CD4-positive, alpha-beta T cell treated with Interferon gamma for 1 hour (primary cell): ENCODE measurements around the gene USP3.
"Not testable (repeated sequence)": the region's sequence is repeated elsewhere in the genome, so short reads cannot be mapped to it uniquely, and the experiment has no call there.

ENCODE experiments used
- DNase-seq: peaks from one replicate; pipeline ENCODE4 v3.0.0-alpha.2; 2020

Gene USP3

DNA sequence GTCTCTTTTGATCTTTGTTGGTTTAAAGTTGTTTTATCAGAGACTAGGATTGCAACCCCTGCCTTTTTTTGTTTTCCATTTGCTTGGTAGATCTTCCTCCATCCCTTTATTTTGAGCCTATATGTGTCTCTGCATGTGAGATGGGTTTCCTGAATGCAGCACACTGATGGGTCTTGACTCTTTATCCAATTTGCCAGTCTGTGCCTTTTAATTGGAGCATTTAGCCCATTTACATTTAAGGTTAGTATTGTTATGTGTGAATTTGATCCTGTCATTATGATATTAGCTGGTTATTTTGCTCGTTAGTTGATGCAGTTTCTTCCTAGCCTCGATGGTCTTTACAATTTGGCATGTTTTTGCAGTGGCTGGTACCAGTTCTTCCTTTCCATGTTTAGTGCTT, 116.4 kb downstream of the USP3 start:
- not testable (repeated sequence) for DNase-seq

DNA sequence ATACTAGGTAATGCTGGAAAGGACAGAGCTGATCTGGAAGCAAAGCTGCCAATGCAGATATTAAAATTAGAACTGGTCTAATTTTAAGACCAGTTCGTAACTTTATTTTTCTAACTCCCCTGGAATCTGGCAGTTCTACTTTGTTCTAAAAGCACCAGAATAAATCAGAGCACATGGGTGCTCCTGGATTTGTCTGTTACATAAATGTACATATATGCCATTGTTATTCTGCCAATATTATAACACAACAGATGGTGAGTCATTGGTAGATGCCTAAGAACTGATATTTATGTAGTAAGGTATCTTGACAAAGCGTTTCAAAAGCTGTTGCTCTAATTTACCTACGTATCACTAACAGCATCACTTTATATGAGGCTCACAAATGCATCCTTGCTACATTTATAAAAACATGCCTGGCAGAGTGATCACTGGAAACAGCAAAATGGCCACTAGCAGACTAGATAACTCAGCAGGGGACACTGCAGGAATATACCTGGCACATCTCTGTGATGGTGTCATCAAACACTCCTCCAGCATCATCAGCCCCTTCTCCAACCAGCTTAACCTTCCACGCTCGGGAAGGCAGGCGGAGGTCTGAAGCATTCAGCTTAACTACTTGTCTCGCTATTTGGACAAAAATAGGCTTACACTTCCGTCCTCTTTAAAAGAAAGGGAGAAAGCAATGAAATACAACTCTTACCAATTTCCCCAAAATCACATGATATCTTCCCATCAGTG, 119.0 kb downstream of the USP3 start:
- DNase-seq: no peak

DNA sequence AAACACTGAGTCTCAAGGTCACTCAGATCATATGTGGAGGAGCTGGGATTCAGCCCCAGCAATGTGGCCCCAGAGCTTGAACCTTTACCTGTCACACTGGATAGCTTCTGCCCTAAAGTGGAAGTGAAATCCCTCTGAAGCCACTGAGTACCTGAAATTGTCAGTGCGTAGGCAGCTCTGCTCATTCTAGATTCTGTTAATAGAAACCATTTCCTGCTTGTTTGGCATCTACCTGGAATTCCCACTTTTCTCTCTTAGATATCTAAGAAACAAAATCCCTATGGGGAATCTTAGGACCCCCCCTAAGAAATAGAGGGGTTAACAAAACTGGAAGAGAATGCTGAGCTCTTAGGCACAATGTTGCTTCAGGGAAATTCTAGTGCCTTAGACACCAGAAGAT, 122.6 kb downstream of the USP3 start:
- no peak for DNase-seq

- no peak for DNase-seq
Measured at GRCh38 chr15:63628123-63628822, 123.9 kb downstream of the USP3 start.

DNA sequence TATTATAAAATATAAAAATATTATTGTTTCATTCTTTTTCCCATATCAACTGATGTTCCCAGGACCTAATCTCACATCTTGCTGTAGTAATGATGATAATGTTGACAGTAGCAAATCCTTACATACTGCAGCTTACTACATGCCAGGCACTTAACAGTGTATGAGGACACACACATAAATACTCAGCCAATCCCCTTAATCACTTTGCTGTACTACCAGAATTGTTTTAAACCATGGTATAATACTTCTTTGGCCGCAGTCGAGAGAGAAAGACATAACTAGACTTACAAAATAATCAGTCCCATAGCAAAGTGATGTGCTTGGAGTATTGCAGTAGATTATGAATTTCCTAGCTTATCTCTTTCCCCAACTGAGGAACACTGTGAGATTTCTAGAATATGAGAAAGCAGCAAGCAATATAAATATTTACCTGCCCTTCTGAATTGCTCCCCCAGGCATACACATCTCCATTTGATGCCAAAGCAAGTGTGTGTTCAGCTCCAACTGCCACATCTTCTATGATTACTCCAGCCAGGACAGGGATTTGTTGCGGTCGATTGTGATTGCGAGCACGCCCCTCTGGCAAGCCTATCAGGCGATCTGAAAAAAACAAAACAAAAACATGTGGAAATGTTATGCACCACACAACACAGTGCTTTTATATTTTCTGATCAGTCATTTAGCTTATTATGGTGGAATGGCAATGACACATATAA, 125.8 kb downstream of the USP3 start:
- DNase-seq: no peak

DNA sequence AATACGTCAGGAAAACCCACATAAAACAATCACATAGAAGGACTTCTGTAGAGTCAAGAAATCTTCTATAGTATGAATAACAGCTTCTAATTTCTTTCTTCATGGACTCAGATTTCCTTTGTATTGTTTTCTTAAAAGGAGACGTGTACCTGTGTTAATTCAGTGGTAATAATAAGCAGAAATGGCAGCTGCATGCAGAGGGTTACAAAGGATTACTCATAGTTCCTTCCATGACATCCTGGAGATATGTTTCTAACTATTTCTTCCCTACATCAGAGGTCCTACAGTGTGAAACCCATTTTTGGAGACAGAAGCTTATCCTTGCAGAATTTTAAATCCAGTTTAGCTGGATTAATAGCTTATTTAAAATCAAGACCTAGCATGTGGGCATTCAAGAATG, 128.9 kb downstream of the USP3 start:
- DNase-seq: no peak

DNA sequence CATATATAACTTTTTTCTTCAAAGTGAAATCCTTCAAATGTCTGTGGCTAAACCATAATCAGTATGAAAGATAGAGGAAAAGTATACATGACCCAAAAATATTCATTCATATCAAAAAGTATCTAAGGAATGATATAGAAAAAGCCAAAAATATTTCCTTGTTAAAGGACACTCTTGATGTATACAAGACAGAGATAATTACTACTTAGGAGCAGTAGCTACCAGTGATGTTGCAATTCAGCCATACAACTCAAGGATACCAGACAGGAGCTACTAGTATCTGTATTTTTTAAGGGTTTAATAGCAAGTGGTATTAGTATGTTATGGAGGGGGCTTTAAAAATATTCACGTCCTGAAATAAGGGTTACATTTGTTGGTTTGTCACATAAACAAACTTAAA, 129.8 kb downstream of the USP3 start:
- no peak for DNase-seq

DNA sequence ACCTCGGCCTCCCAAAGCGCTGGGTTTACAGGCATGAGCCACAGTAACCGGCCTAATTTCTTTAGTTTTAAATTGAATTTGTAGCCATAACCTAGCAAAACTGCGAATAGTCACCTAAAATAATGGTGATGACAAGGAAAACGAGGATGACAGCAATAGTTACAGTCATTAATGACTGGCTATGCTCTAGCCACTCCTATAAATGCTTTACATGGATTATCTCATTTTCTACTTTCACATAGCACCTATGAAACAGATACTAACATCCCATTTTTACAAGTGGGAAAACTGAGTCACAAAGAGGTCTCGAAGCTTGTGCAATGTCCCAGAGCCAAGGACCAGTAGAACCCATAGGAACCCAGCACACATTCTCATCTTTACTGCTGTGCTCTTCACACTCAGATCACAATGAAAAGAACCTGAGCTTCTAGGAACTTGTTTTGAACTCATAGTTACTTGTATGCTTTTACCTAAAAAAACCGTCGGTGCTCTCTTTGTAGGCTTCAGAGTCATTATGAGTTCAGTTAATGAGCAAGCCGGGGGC, 132.2 kb downstream of the USP3 start:
- no peak for DNase-seq

DNA sequence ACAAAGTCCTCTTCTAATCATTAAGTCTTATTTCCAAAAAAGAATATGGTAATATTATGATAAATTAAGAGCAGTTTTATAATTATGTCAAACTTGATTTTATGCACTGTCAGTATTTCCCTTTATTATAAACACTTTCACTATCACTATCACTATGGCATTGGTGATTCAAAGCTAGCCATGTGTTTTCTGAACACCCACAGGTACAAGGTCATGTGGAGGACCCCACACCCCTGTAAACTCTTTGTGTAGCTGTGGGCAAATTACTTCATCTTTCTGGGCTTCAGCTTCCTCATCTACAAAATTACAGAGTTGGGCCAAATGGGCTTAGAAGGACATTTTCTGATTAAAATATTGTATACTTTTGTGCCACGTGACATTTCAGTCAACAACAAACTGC, 134.4 kb downstream of the USP3 start:
- DNase-seq: no peak

DNA sequence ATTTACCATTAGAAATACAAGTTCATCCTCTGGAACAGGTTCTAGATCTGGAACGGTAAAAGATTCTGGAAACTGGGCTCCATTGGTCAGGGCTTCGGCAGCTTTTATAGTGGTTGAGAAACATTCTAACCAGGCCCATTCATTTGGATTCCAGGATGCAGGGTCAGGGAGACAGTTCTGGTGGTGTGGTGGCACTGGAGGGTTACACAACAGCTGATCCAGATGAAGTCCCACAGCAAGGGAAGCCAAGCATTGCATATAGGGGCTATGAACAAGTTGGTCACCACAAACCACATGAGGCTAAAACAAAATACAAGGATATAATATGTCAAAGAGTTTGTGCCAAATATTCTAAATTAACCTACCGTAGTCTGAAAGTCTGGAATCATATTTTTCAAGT, 135.8 kb downstream of the USP3 start:
- DNase-seq: no peak
